ENCODE measurements around the gene GALR2.
"Not testable (repeated sequence)": the region's sequence is repeated elsewhere in the genome, so short reads cannot be mapped to it uniquely, and the experiment has no call there.

GALR2 gene, protein sequence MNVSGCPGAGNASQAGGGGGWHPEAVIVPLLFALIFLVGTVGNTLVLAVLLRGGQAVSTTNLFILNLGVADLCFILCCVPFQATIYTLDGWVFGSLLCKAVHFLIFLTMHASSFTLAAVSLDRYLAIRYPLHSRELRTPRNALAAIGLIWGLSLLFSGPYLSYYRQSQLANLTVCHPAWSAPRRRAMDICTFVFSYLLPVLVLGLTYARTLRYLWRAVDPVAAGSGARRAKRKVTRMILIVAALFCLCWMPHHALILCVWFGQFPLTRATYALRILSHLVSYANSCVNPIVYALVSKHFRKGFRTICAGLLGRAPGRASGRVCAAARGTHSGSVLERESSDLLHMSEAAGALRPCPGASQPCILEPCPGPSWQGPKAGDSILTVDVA

DNA sequence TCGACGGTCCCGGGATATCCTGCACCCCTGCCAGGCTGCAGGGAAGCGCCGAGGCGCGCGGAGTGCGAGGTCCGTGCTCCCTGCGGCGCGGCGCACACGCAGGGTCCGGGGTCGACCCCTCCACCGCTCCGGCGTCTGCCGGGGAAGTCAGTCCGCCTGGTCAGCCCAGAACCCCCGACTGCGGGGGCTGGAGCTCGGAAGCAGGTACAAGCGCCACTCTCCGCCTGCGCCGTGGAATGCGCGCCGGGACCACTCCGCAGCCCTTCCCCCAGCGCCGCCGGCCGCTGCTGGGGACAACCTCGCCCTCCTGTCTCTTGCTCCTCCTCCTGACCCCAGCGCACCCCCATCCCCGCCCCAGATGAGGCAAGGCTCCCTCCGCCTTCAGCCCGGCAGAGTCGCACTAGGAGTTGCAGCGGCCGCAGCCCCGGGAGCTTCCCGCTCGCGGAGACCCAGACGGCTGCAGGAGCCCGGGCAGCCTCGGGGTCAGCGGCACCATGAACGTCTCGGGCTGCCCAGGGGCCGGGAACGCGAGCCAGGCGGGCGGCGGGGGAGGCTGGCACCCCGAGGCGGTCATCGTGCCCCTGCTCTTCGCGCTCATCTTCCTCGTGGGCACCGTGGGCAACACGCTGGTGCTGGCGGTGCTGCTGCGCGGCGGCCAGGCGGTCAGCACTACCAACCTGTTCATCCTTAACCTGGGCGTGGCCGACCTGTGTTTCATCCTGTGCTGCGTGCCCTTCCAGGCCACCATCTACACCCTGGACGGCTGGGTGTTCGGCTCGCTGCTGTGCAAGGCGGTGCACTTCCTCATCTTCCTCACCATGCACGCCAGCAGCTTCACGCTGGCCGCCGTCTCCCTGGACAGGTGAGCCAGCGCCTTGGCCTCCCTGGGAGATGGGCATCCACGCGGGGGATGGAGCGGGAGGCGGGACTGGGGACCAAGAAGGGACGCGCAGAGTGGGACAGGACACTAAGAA lies at the start of gene GALR2:
Gene GALR2, plus strand, starts transcription at position 392 of the 974 bp plus-strand sequence. Its CDS starts 103 bp downstream, at position 495.
- FAIRE-seq (no peak), DNase-seq (ENCODE audit: low spot score) (no peak)

GRCh38 chr17:76025294-76025693 lies 49.3 kb upstream of the GALR2 start:
- FAIRE-seq (no peak), DNase-seq (ENCODE audit: low spot score) (no peak)

DNA sequence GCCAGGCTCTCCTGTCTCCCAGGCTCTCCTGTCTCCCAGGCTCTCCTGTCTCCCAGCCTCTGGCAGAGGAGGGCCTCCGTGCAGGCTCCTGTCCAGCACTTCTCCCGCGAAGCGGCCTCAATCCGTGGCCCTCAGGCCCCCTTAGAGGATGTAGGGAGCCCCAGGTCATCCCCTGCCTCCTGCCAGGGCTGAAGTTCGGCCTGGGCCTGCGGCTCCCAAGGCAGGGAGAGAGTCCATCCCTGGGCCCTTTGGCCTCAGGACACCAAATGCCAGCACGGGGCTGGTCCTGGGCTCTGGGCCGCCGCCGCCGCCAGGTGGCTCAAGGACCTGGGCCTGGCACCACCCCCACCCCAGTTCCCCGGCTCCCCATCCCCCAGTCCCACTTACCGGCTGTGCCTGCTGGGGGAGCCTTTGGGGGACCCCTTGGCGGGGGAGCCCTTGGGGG lies 47.8 kb upstream of the GALR2 start:
- FAIRE-seq (no peak), DNase-seq (ENCODE audit: low spot score) (no peak)

DNA sequence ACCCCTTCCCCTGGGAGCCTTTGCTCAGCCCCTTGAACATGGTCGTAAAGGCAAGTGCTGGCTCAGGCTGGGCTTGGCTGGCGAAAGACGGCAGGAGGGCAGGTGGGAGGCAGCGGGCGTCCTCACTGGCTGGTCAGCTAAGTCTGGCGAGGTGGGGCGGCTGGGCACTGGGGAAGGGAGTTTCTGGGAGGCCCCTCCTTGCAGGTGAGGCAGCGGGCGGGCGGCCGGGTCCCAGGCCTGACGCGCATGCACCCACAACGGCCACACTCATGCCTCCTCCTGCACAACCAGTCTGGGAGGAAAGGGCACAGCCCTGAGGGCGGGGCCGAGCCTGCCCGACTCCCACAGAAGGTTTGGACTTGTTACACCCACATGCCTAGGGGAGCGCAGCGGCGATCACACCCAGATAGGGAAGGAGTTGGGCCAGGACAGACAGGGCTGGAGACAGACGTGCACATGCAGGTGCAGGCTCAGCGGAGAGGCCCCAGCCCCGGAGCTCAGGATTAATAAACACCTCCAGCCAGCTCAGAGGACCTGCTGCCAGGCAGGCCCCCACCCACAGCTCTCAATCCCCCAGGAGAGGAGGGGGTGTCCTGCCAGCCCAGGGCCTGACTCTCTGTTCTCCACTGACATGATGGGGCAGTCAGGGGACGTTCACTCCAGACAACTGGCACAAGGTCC lies 47.3 kb upstream of the GALR2 start, which contains the start of gene EVPL:
Gene EVPL, minus strand, starts transcription at position 148 of the 681 bp plus-strand sequence. Its CDS starts 108 bp downstream, at position 40.
- FAIRE-seq: peak; percentile 12

GRCh38 chr17:76032073-76032779 lies 42.4 kb upstream of the GALR2 start:
- FAIRE-seq: no peak
- DNase-seq (ENCODE audit: low spot score): no peak

More for the DNA sequence above, 47.3 kb upstream of the GALR2 start, which contains the start of gene EVPL:
- peak; percentile 63 for DNase-seq (ENCODE audit: low spot score)

GRCh38 chr17:76032780-76033108 lies 41.8 kb upstream of the GALR2 start:
- no peak for FAIRE-seq
- DNase-seq (ENCODE audit: low spot score): no peak

GRCh38 chr17:76033139-76033538 lies 41.4 kb upstream of the GALR2 start:
- DNase-seq (ENCODE audit: low spot score) (no peak), FAIRE-seq (no peak)

GRCh38 chr17:76034428-76035350 lies 39.9 kb upstream of the GALR2 start:
- no peak for FAIRE-seq
- no peak for DNase-seq (ENCODE audit: low spot score)

- no peak for FAIRE-seq
- no peak for DNase-seq (ENCODE audit: low spot score)
Observed at GRCh38 chr17:76036497-76037261, 37.9 kb upstream of the GALR2 start.

GRCh38 chr17:76038050-76038449 lies 36.5 kb upstream of the GALR2 start:
- FAIRE-seq: no peak
- DNase-seq (ENCODE audit: low spot score): no peak

GRCh38 chr17:76039121-76039520 lies 35.5 kb upstream of the GALR2 start:
- FAIRE-seq (no peak), DNase-seq (ENCODE audit: low spot score) (no peak)

DNA sequence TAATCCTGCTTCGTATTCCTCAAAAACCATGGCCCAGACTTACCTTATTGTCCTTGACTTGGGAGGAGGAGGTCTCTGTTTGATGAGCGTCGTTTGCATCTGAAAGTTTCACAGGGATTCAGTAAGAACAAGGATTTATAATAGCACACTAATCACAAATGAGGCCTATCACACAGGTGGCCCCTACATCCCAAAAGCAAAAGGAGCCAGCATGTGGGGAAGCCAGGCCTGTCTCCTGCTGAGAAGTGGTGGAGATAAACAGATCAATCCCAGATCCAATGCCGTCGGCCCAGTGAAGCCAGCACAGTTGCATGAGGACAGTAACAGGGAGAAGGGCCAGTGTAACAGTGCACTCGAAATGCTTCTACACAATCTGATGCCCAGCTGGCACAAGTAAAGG lies 34.2 kb upstream of the GALR2 start:
- no peak for DNase-seq (ENCODE audit: low spot score)
- no peak for FAIRE-seq

GRCh38 chr17:76042868-76043267 lies 31.7 kb upstream of the GALR2 start:
- not testable (repeated sequence) for DNase-seq (ENCODE audit: low spot score); FAIRE-seq

DNA sequence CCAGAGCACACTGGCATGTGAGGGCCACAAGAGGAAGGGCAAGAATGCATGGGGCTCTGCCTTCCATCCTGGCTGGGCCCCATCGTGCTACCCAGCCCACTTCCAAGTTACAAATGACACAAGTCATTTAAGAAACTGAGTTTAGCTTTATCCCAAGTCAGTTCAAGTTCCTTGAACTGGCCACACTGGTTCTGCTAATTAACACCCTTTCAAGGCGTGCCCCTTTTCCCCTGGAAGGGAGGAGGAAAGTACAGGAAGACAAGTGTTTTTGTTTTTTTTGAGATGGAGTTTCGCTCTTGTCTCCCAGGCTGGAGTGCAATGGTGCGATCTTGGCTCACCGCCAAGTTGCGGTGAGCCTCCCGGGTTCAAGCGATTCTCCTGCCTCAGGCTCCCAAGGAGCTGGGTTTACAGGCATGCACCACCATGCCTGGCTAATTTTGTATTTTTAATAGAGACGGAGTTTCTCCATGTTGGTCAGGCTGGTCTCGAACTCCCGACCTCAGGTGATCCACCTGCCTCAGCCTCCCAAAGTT lies 30.0 kb upstream of the GALR2 start:
- not testable (repeated sequence) for DNase-seq (ENCODE audit: low spot score); FAIRE-seq

DNA sequence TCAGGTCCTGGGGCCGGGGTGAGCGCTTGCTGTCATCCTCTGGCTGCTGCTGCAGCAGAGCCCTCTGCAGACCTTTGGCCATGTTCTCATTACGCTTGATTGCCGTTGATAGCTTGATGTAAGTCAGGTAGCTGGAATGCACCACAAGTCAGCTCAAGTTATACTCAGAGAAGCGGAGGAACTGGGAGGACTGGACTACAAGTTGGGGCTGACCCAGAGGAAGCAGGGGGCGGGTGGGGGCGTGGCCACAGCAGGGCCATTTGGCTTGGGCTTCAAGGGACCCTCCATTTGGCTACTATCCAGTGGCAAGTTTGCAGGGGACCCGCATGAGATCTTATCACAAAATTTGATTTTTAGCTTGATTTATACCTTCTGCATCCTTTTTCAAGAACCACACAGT lies 28.5 kb upstream of the GALR2 start:
- no peak for DNase-seq (ENCODE audit: low spot score)
- no peak for FAIRE-seq

DNA sequence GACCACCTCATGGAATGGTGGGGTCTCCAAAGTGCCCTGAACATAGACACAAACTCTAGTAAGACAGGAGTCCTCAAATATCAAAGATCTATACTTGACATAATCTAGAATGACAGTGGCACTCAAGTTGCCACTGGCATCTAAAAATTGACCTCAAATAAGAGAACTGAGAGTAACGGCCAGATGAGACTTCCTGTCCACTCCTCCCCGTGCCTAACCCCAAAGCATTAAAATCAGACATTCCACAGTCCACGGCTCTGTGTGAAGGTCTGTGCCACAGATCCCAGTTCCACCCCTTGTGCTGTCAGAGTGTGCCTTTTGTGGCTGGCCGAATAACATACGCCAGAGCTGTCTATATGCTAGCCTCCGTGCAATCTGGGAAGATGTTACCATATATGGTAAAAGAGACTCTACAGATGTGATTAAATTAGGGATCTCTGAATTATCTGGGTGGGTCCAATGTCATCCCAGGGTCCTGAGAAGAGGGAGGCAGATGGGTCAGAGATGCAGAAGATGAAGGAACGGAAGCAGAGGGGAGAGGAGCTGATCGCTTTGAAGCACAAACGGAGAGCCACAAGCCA lies 26.5 kb upstream of the GALR2 start:
- FAIRE-seq: no peak
- DNase-seq (ENCODE audit: low spot score): no peak

GRCh38 chr17:76048711-76049110 lies 25.9 kb upstream of the GALR2 start:
- DNase-seq (ENCODE audit: low spot score): peak; percentile 71
- no peak for FAIRE-seq

- FAIRE-seq (no peak), DNase-seq (ENCODE audit: low spot score) (no peak)
Observed at GRCh38 chr17:76049239-76049638, 25.3 kb upstream of the GALR2 start.

Data from RCC 7860 (cell line).